22Rv1 (cell line): ENCODE measurements around the gene NOXA1.

Experiments used
- ZFX ChIP-seq: fragments of 450-650 bp; IDR thresholded peaks from 2 replicates; pipeline ENCODE4 v1.6.1; 2017; ENCODE audit warnings: antibody characterized with exemption, borderline replicate concordance
- TF ChIP-seq, protein P1 (sequence below): fragments of 450-650 bp; IDR thresholded peaks from 2 replicates; pipeline ENCODE4 v1.5.1; 2017; ENCODE audit warnings: mild to moderate bottlenecking

DNA sequence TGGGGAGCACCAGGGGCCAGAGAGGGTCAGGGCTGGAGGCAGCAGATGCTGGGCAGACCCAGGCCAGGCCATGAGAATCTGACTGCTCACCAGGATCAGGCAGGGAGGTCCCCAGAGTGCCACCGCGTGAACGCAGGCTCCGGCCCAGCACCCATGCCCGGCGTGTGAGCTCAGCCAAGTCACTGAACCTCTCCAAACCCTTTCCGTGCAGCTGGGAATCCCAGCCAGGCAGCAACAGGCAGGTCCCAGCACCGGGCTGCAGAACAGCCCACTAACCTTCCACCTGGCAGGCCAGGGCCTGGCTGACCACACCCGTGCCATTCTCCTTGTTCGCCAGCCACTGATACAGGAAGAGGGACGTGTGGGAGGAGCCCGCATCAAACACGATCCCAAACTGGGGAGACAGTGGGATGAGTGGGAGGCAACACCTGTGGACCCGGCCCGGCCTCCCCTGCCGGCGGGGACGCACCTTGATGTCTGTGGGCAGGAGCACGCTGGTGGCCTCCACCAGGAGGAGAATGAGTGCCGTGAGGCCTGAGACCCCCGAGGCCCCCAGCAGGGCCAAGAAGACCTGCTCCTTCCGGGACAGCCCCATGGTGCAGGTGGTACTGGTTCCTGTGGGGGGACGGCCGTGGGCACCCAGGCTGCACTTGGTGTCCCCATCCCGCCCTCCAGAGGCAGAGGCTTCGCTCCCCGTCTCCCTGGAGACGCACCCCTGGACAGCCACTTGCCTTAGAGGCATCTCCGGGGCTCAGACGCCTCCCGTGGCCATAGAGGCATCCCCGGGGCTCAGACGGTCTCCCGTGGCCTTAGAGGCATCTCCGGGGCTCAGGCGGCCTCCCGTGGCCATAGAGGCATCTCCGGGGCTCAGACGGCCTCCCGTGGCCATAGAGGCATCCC lies 14.7 kb downstream of the NOXA1 start:
- TF ChIP-seq, protein P1, sequence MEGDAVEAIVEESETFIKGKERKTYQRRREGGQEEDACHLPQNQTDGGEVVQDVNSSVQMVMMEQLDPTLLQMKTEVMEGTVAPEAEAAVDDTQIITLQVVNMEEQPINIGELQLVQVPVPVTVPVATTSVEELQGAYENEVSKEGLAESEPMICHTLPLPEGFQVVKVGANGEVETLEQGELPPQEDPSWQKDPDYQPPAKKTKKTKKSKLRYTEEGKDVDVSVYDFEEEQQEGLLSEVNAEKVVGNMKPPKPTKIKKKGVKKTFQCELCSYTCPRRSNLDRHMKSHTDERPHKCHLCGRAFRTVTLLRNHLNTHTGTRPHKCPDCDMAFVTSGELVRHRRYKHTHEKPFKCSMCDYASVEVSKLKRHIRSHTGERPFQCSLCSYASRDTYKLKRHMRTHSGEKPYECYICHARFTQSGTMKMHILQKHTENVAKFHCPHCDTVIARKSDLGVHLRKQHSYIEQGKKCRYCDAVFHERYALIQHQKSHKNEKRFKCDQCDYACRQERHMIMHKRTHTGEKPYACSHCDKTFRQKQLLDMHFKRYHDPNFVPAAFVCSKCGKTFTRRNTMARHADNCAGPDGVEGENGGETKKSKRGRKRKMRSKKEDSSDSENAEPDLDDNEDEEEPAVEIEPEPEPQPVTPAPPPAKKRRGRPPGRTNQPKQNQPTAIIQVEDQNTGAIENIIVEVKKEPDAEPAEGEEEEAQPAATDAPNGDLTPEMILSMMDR, result no peak
- no peak for TF ChIP-seq ZFX
